ENCODE measurements around the gene SSH3. TPM values are rescaled to one million over a fixed set of nuclear protein-coding genes. Genes with fewer than 3 reads are reported as not detected.

SSH3 gene
- total RNA-seq, 1 donor from 2014 or later = 20.1 TPM

DNA sequence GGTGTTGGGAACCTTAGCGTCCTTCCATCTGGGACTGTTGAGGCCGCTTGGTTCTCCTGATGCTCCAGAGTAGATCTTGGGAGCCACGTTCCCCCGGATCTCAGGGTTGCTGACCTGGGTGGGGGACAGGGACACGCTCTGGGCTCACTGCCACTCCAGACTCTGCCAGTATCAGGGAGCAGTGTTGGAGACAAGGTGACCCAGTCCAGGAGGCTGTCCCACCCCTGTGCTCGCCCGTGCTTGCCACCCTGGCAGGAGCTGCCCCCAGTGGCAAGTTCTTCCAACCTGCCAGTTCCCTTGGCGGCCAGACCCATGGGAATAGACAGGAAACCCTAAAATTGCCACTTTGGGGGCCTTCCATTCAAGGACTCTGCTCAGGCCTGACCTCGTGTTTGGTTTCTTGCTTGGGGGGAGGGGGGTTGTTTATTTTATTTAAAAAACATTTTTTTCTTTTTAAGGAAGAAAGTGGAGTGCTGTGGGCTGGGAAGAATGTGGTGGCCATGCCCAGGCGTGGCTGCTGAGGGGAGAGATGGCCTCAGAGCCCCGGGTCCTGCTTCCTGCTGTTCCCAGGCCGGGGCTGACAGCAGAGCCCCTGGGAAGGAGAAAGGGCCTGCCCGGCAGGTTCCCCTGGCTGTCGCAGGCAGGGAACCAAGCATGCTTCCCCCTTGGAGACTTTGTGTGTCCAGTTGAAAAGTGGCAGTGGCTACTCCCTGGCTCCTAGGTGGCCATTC is 29.9 kb upstream of the SSH3 start:
- no peak for FAIRE-seq

DNA sequence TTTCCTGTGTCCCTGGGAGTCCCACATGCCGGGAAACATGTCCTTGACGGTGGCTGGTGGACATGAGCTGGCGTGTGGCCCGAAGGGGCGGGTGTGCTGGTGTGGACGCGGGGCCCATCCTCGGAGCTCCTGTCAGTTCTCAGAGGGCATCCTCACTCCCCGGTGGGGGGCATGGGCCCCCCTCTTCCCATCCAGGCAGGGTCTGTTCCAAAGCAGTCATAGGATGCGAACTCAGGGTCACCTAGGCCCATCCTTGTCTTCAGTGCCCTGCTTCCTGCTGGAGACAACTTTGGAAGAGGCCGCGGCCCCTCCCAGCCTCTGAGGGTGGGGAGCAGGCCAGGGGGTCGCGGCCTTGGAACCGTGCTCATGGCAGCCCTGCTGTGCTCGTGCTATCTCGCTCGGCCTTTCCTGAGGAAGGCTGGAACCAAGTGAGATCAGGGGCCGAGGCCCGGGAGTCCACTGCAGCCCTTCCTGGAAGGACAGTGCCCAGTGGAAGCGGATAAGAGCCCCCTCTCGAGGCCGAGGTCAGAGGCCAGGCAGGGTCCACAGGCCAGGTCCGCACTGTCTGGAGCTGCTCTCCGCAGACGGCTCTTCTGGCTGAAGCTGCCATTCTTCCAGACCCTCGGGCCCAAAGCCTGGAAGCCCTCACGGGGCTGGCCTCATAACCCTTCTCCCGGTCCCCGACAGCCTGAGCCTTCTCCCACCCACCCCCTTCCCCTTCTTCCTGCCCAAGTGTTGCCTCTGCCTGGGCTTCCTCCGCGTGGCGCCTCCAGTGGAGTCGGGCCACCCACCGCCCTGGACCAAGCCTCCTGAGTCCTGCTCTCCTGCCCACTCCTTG is 28.3 kb upstream of the SSH3 start:
- no peaks in the 10 kb centered on the region for H3K9me3 ChIP-seq (ENCODE audit: insufficient read depth, low read depth, low read length)
- Mint-ChIP-seq H3K4me1 (ENCODE audit: low read depth, unreplicated experiment) (peaks cover 9% of the 10 kb centered on the region), H3K27me3 (ENCODE audit: low read depth, unreplicated experiment) (no peaks in the 10 kb centered on the region), H3K9me3 (ENCODE audit: unreplicated experiment) (no peaks in the 10 kb centered on the region), H3K36me3 (ENCODE audit: low read depth, unreplicated experiment) (no peaks in the 10 kb centered on the region), H3K4me3 (ENCODE audit: unreplicated experiment) (no peak overlapping the region), H3K27ac (ENCODE audit: unreplicated experiment) (no peak overlapping the region)
- no peak overlapping the region for H3K4me3 ChIP-seq (ENCODE audit: insufficient read depth, low read depth, low read length)
- DNase-seq (ENCODE audit: low read depth) (no peak), FAIRE-seq (no peak)
- peaks cover 77% of the 10 kb centered on the region for H3K79me2 ChIP-seq (ENCODE audit: insufficient read depth, low read length)
- H3K27me3 ChIP-seq (ENCODE audit: insufficient read depth, low read length) = no peaks in the 10 kb centered on the region
- H3K27ac ChIP-seq (ENCODE audit: low read depth, low read length) = no peak overlapping the region
- H3K9ac ChIP-seq (ENCODE audit: low read length) = no peak overlapping the region
- peaks cover 33% of the 10 kb centered on the region for H4K20me1 ChIP-seq (ENCODE audit: insufficient read depth, low read length)
- no peaks in the 10 kb centered on the region for H3K36me3 ChIP-seq (ENCODE audit: insufficient read depth, low read length)
- no peak overlapping the region for H3K4me2 ChIP-seq (ENCODE audit: low read length)
- H2AFZ ChIP-seq (ENCODE audit: low read depth, low read length) = no peak overlapping the region
- peaks cover 18% of the 10 kb centered on the region for H3K4me1 ChIP-seq (ENCODE audit: insufficient read depth, low read length)
- TF ChIP-seq EZH2 (IDR thresholded peaks at IDR 0.05; ENCODE audit: insufficient read depth, low read length) (no peak), CTCF (IDR thresholded peaks at IDR 0.05; ENCODE audit: insufficient read depth, low read depth, low read length) (no peak)

More for the DNA sequence above, 29.9 kb upstream of the SSH3 start:
- H3K9me3 ChIP-seq (ENCODE audit: insufficient read depth, low read depth, low read length) = no peaks in the 10 kb centered on the region
- H3K36me3 ChIP-seq (ENCODE audit: insufficient read depth, low read length) = no peaks in the 10 kb centered on the region
- H3K27ac ChIP-seq (ENCODE audit: low read depth, low read length) = no peak overlapping the region
- H3K4me1 Mint-ChIP-seq (ENCODE audit: low read depth, unreplicated experiment) = peaks cover 15% of the 10 kb centered on the region
- no peak overlapping the region for H3K4me3 Mint-ChIP-seq (ENCODE audit: unreplicated experiment)
- H3K9ac ChIP-seq (ENCODE audit: low read length) = no peak overlapping the region
- H3K27me3 Mint-ChIP-seq (ENCODE audit: low read depth, unreplicated experiment) = no peaks in the 10 kb centered on the region
- H3K79me2 ChIP-seq (ENCODE audit: insufficient read depth, low read length) = peaks cover 90% of the 10 kb centered on the region
- H2AFZ ChIP-seq (ENCODE audit: low read depth, low read length) = no peak overlapping the region
- H3K4me1 ChIP-seq (ENCODE audit: insufficient read depth, low read length) = peaks cover 25% of the 10 kb centered on the region
- no peaks in the 10 kb centered on the region for H3K27me3 ChIP-seq (ENCODE audit: insufficient read depth, low read length)
- H3K4me3 ChIP-seq (ENCODE audit: insufficient read depth, low read depth, low read length) = no peak overlapping the region
- peaks cover 49% of the 10 kb centered on the region for H4K20me1 ChIP-seq (ENCODE audit: insufficient read depth, low read length)
- DNase-seq (ENCODE audit: low read depth) = no peak
- H3K4me2 ChIP-seq (ENCODE audit: low read length) = no peak overlapping the region
- no peak overlapping the region for H3K27ac Mint-ChIP-seq (ENCODE audit: unreplicated experiment)
- H3K9me3 Mint-ChIP-seq (ENCODE audit: unreplicated experiment) = no peaks in the 10 kb centered on the region
- TF ChIP-seq CTCF (IDR thresholded peaks at IDR 0.05; ENCODE audit: insufficient read depth, low read depth, low read length) (no peak), EZH2 (IDR thresholded peaks at IDR 0.05; ENCODE audit: insufficient read depth, low read length) (no peak)
- no peaks in the 10 kb centered on the region for H3K36me3 Mint-ChIP-seq (ENCODE audit: low read depth, unreplicated experiment)
